OCI-LY7 (cell line): Measurements from ENCODE around the gene PDE2A. TPM values are rescaled to one million over a fixed set of nuclear protein-coding genes. Genes with fewer than 3 reads are reported as not detected.

ENCODE experiments used
- BruUV-seq: library from RNA; stranded (reverse); fragments of 400-500 nt; replicated peaks from 2 replicates; lab custom pipeline; 2021; lab: Mats Ljungman, UMichigan
- CTCF ChIA-PET: fragments of 300-600 bp; sonication (Branson Sonifier 250); formaldehyde crosslinking; loops from one replicate; lab custom pipeline; 2022; ENCODE audit warnings: antibody characterized with exemption; ENCODE audit not compliant: unreplicated experiment; lab: Charles Lee
- POLR2A ChIA-PET: fragments of 300-600 bp; sonication (Branson Sonifier 250); formaldehyde crosslinking; loops from one replicate; lab custom pipeline; 2022; ENCODE audit warnings: antibody characterized with exemption; lab: Charles Lee
- DNase-seq: peaks from one replicate; pipeline ENCODE4 v3.0.0-alpha.2; 2015; ENCODE audit warnings: low spot score
- H2AFZ ChIP-seq: fragments of 200-600 bp; sonication (generic), shearing (Covaris generic); 2 replicates; pipeline ENCODE4 v1.6.1; 2014; ENCODE audit warnings: mild to moderate bottlenecking, antibody characterized with exemption, low read length, moderate library complexity
- H3K27ac ChIP-seq: fragments of 200-600 bp; sonication (generic); 2 replicates; pipeline ENCODE4 v1.5.1; 2014; ENCODE audit warnings: mixed run types, low read depth, mild to moderate bottlenecking, moderate library complexity, low read length, inconsistent platforms; ENCODE audit not compliant: poor library complexity, severe bottlenecking
- H3K36me3 ChIP-seq: fragments of 200-600 bp; sonication (generic); 2 replicates; pipeline ENCODE4 v1.6.1; 2014; ENCODE audit warnings: mild to moderate bottlenecking, antibody characterized with exemption, low read length, moderate library complexity, mixed read lengths; ENCODE audit not compliant: insufficient read depth
- H3K4me1 ChIP-seq: fragments of 200-600 bp; sonication (generic); 2 replicates; pipeline ENCODE4 v1.5.1; 2014; ENCODE audit warnings: mild to moderate bottlenecking, low read length; ENCODE audit not compliant: insufficient read depth, poor library complexity, severe bottlenecking
- H3K4me2 ChIP-seq: fragments of 200-600 bp; sonication (generic); 2 replicates; pipeline ENCODE4 v1.6.1; 2014; ENCODE audit warnings: mild to moderate bottlenecking, low read length
- H3K4me3 ChIP-seq: fragments of 200-600 bp; sonication (generic); 2 replicates; pipeline ENCODE4 v1.5.1; 2014; ENCODE audit warnings: mild to moderate bottlenecking, low read depth, low read length; ENCODE audit not compliant: poor library complexity, severe bottlenecking
- H3K79me2 ChIP-seq: fragments of 200-600 bp; sonication (generic); 2 replicates; pipeline ENCODE4 v1.6.1; 2016; ENCODE audit warnings: low read depth, mild to moderate bottlenecking, low read length, moderate library complexity, mixed read lengths; ENCODE audit not compliant: insufficient read depth
- H3K9me2 ChIP-seq: fragments of 200-600 bp; sonication (generic); 2 replicates; pipeline ENCODE4 v1.6.1; 2016; ENCODE audit warnings: mild to moderate bottlenecking, low read length, mixed read lengths; ENCODE audit not compliant: insufficient read depth
- H3K9me3 ChIP-seq: fragments of 200-600 bp; sonication (generic); 2 replicates; pipeline ENCODE4 v1.6.1; 2014; ENCODE audit warnings: mild to moderate bottlenecking, mixed run types, low read length, mixed read lengths
- H4K20me1 ChIP-seq: fragments of 200-600 bp; sonication (generic); 2 replicates; pipeline ENCODE4 v1.6.1; 2014; ENCODE audit warnings: mild to moderate bottlenecking, antibody characterized with exemption, low read length, moderate library complexity, mixed read lengths; ENCODE audit not compliant: insufficient read depth
- CTCF ChIP-seq: fragments of 200-600 bp; sonication (generic); conservative IDR thresholded peaks from 2 replicates; pipeline ENCODE4 v1.5.1; 2014; ENCODE audit warnings: mild to moderate bottlenecking, antibody characterized with exemption, low read length, moderate library complexity, mixed read lengths
- EZH2phosphoT487 ChIP-seq: fragments of 200-600 bp; sonication (generic); IDR thresholded peaks from 2 replicates; pipeline ENCODE4 v1.6.1; 2018; ENCODE audit warnings: low read depth, borderline replicate concordance, mild to moderate bottlenecking, mixed run types, antibody characterized with exemption, low read length, moderate library complexity, mixed read lengths
- intact Hi-C: fragments of 100-400 bp; cut with micrococcal nuclease; formaldehyde crosslinking; loops from one replicate; pipeline ENCODE4 v1.10.0; 2022; ENCODE audit not compliant: unreplicated experiment
- total RNA-seq, 2 experiments: library from RNA; depleted of rRNA in 1 of 2; stranded (reverse); fragments of >200 nt in 1 of 2; shearing (Covaris generic) in 1 of 2; gene quantifications; 2 replicates each; pipeline ENCODE4 v1.2.3, GENCODE V29; 2014 to 2022

The PDE2A gene
- total RNA-seq, 2 experiments from 2014 or later: 0.68 TPM; not detected in 1

- BruUV-seq: no TSS peak
- H3K4me3 ChIP-seq: no peak overlapping the region
- H3K4me1 ChIP-seq: no peaks in the 10 kb centered on the region
- no peak overlapping the region for H2AFZ ChIP-seq
- H3K4me2 ChIP-seq: no peak overlapping the region
- no peaks in the 10 kb centered on the region for H3K9me2 ChIP-seq
- TF ChIP-seq EZH2phosphoT487: no peak
- no peak for TF ChIP-seq CTCF
- no peaks in the 10 kb centered on the region for H4K20me1 ChIP-seq
- intact Hi-C loops: no loop called here
- POLR2A ChIA-PET: no interaction called here
- no peaks in the 10 kb centered on the region for H3K9me3 ChIP-seq
- H3K36me3 ChIP-seq: no peaks in the 10 kb centered on the region
- no peaks in the 10 kb centered on the region for H3K79me2 ChIP-seq
- CTCF ChIA-PET: no interaction called here
- DNase-seq: no peak
- H3K27ac ChIP-seq: no peak overlapping the region
Observed at GRCh38 chr11:72623052-72623451, 51.2 kb downstream of the PDE2A start.

GRCh38 chr11:72621008-72621610, 53.1 kb downstream of the PDE2A start:
- intact Hi-C loops: no loop called here
- H3K27ac ChIP-seq: no peak overlapping the region
- CTCF ChIA-PET: no interaction called here
- H3K4me1 ChIP-seq: no peaks in the 10 kb centered on the region
- H3K79me2 ChIP-seq: no peaks in the 10 kb centered on the region
- H3K9me2 ChIP-seq: no peaks in the 10 kb centered on the region
- BruUV-seq: no TSS peak
- H3K4me3 ChIP-seq: no peak overlapping the region
- POLR2A ChIA-PET: no interaction called here
- H3K36me3 ChIP-seq: no peaks in the 10 kb centered on the region
- no peaks in the 10 kb centered on the region for H4K20me1 ChIP-seq
- H3K9me3 ChIP-seq: no peaks in the 10 kb centered on the region
- no peak overlapping the region for H3K4me2 ChIP-seq
- no peak for TF ChIP-seq EZH2phosphoT487
- TF ChIP-seq CTCF: no peak
- no peak for DNase-seq
- H2AFZ ChIP-seq: no peak overlapping the region

GRCh38 chr11:72618803-72619202, 55.4 kb downstream of the PDE2A start:
- Histone ChIP-seq H3K9me3 (no peaks in the 10 kb centered on the region), H3K79me2 (no peaks in the 10 kb centered on the region), H3K4me2 (no peak overlapping the region), H3K4me3 (no peak overlapping the region), H3K9me2 (no peaks in the 10 kb centered on the region), H4K20me1 (no peaks in the 10 kb centered on the region), H3K27ac (no peak overlapping the region), H3K36me3 (no peaks in the 10 kb centered on the region), H3K4me1 (peaks cover 8% of the 10 kb centered on the region), H2AFZ (no peak overlapping the region)
- no TSS peak for BruUV-seq
- no peak for DNase-seq
- POLR2A ChIA-PET: no interaction called here
- CTCF ChIA-PET: no interaction called here
- intact Hi-C loops: no loop called here
- TF ChIP-seq CTCF (no peak), EZH2phosphoT487 (no peak)
